HEK293 (cell line): ENCODE results near the gene KAT2B.

Experiments used
- CTCF ChIP-seq: fragments of 450-650 bp; formaldehyde crosslinking; IDR thresholded peaks from 2 replicates; pipeline ENCODE4 v1.5.1; 2016; ENCODE audit warnings: missing biosample characterization, missing genetic modification characterization
- INSM2 ChIP-seq: fragments of 450-650 bp; formaldehyde crosslinking; IDR thresholded peaks from 2 replicates; pipeline ENCODE4 v1.5.1; 2016; ENCODE audit warnings: missing biosample characterization, missing genetic modification characterization
- REPIN1 ChIP-seq: fragments of 450-650 bp; formaldehyde crosslinking; IDR thresholded peaks from 2 replicates; pipeline ENCODE4 v1.5.1; 2017; ENCODE audit warnings: missing biosample characterization, missing genetic modification characterization, low read depth
- ZBTB44 ChIP-seq: fragments of 450-650 bp; IDR thresholded peaks from 2 replicates; pipeline ENCODE4 v1.5.1; 2018; ENCODE audit warnings: missing biosample characterization, mild to moderate bottlenecking, missing genetic modification characterization
- ZNF140 ChIP-seq: fragments of 450-650 bp; formaldehyde crosslinking; IDR thresholded peaks from 2 replicates; pipeline ENCODE4 v1.5.1; 2016; ENCODE audit warnings: missing biosample characterization, missing genetic modification characterization
- ZNF274 ChIP-seq, 2 experiments: fragments of 200-500 bp in 1 of 2; fragments of 450-650 bp in 1 of 2; sonication (Bioruptor generic) in 1 of 2; formaldehyde crosslinking in 1 of 2; IDR thresholded peaks; 2 replicates each; pipeline versions ENCODE4 v1.5.1 to v1.6.1; 2014 to 2016; ENCODE audit warnings: borderline replicate concordance in 1 of 2, inconsistent platforms in 1 of 2, low read length in 1 of 2, missing biosample characterization in 1 of 2, missing genetic modification characterization in 1 of 2
- ZNF530 ChIP-seq: fragments of 450-650 bp; formaldehyde crosslinking; IDR thresholded peaks from 2 replicates; pipeline ENCODE4 v1.5.1; 2016; ENCODE audit warnings: low read depth, missing biosample characterization, missing genetic modification characterization
- ZNF610 ChIP-seq: fragments of 450-650 bp; formaldehyde crosslinking; IDR thresholded peaks from 2 replicates; pipeline ENCODE4 v1.5.1; 2016; ENCODE audit warnings: missing biosample characterization, missing genetic modification characterization, borderline replicate concordance
- ZNF621 ChIP-seq: fragments of 450-650 bp; formaldehyde crosslinking; IDR thresholded peaks from 2 replicates; pipeline ENCODE4 v1.5.1; 2017; ENCODE audit warnings: missing biosample characterization, missing genetic modification characterization
- ZNF629 ChIP-seq: fragments of 450-650 bp; formaldehyde crosslinking; IDR thresholded peaks from 2 replicates; pipeline ENCODE4 v1.5.1; 2017; ENCODE audit warnings: missing biosample characterization, missing genetic modification characterization
- ZNF830 ChIP-seq: fragments of 450-650 bp; IDR thresholded peaks from 2 replicates; pipeline ENCODE4 v1.5.0; 2018; ENCODE audit warnings: missing biosample characterization, missing genetic modification characterization, low read depth, mild to moderate bottlenecking, moderate library complexity
- ZSCAN18 ChIP-seq: fragments of 450-650 bp; formaldehyde crosslinking; IDR thresholded peaks from 2 replicates; pipeline ENCODE4 v1.5.1; 2016; ENCODE audit warnings: missing biosample characterization, missing genetic modification characterization

- no peak for TF ChIP-seq CTCF (tag by site-specific recombination)
- no peak for TF ChIP-seq ZBTB44
- TF ChIP-seq REPIN1 (tag by site-specific recombination), result no peak
- TF ChIP-seq ZNF621 (tag by site-specific recombination), result no peak
- no peak for TF ChIP-seq ZNF830
- no peak for TF ChIP-seq ZNF140 (tag by site-specific recombination)
- no peak for TF ChIP-seq ZNF629 (tag by site-specific recombination)
- TF ChIP-seq ZNF530 (tag by site-specific recombination), result no peak
- TF ChIP-seq ZSCAN18 (tag by site-specific recombination), result no peak
- no peak for TF ChIP-seq ZNF610 (tag by site-specific recombination)
- no peak for TF ChIP-seq ZNF274 (IDR thresholded peaks at IDR 0.05; ENCODE audit: low read length)
- TF ChIP-seq ZNF274 (tag by site-specific recombination; IDR thresholded peaks at IDR 0.05; ENCODE audit: borderline replicate concordance), result no peak
- TF ChIP-seq INSM2 (tag by site-specific recombination), result no peak
These were observed 60.8 kb downstream of the KAT2B start for GRCh38 chr3:20101041-20101440.
